Gastroesophageal sphincter (tissue), 4 donors: ENCODE results near the gene TMEM141. TPM values are rescaled to one million over a fixed set of nuclear protein-coding genes. Genes with fewer than 3 reads are reported as not detected.

ENCODE experiments used
- ATAC-seq: fragments of 150-250 bp; one replicate; pipeline ENCODE4 v1.9.1; 2016; ENCODE audit warnings: mild to moderate bottlenecking, moderate library complexity
- H3K27ac ChIP-seq, 4 donors: fragments of 200-600 bp; sonication (generic) in 3 of 4; 1 replicate in 3 of 4; 2 replicates in 1 of 4; pipeline ENCODE4 v1.5.1; 2016 to 2019
- H3K27me3 ChIP-seq: fragments of 200-600 bp; sonication (generic); one replicate; pipeline ENCODE4 v1.5.1; 2019
- H3K36me3 ChIP-seq, 2 donors: fragments of 200-600 bp; sonication (generic); one replicate each; pipeline ENCODE4 v1.5.1; 2019; ENCODE audit warnings: control low read depth in 1 of 2
- H3K4me1 ChIP-seq, 3 donors: fragments of 200-600 bp; sonication (generic); 1 replicate in 2 of 3; 2 replicates in 1 of 3; pipeline ENCODE4 v1.5.1; 2016 to 2019; ENCODE audit warnings: control low read depth in 2 of 3
- H3K4me3 ChIP-seq, 2 donors: fragments of 200-600 bp; sonication (generic); one replicate each; pipeline ENCODE4 v1.5.1; 2019; ENCODE audit warnings: mild to moderate bottlenecking in 1 of 2, moderate library complexity in 1 of 2
- H3K9me3 ChIP-seq, 3 donors: fragments of 200-600 bp; sonication (generic); one replicate each; pipeline ENCODE4 v1.5.1; 2017 to 2019; ENCODE audit warnings: control low read depth in 2 of 3
- CTCF ChIP-seq, 4 experiments: fragments of 200-600 bp in 2 of 4; fragments of 450-650 bp in 2 of 4; sonication (generic) in 1 of 4; IDR thresholded peaks; one replicate each; pipeline ENCODE4 v1.5.1; 2017 to 2019; ENCODE audit warnings: antibody characterized with exemption in 4 of 4, mild to moderate bottlenecking in 2 of 4, moderate library complexity in 2 of 4
- EP300 ChIP-seq: sonication (generic); formaldehyde crosslinking; IDR thresholded peaks from one replicate; pipeline ENCODE4 v1.6.1; 2017; ENCODE audit warnings: antibody characterized with exemption, mild to moderate bottlenecking
- POLR2A ChIP-seq, 2 donors: fragments of 450-650 bp; IDR thresholded peaks; one replicate each; pipeline ENCODE4 v1.6.1; 2017; ENCODE audit warnings: antibody characterized with exemption in 2 of 2, mild to moderate bottlenecking in 2 of 2, moderate library complexity in 1 of 2
- POLR2AphosphoS5 ChIP-seq: sonication (generic); formaldehyde crosslinking; IDR thresholded peaks from one replicate; pipeline ENCODE4 v1.6.1; 2017; ENCODE audit warnings: antibody characterized with exemption
- WGBS, 2 donors: methylation state at CpG; one replicate each; pipeline ENCODE4 v1.1.5; 2018; ENCODE audit warnings: low coverage in 1 of 2; 5-methylcytosine and 5-hydroxymethylcytosine counted together
- total RNA-seq, 4 donors: library from RNA; depleted of rRNA; stranded (reverse); fragments of >200 nt; gene quantifications; one replicate each; pipeline ENCODE4 v1.1.0, GENCODE V29; 2016

TMEM141 gene
- 10 to 100 TPM; 33.0 to 51.5 (median 40.4) TPM for total RNA-seq

DNA sequence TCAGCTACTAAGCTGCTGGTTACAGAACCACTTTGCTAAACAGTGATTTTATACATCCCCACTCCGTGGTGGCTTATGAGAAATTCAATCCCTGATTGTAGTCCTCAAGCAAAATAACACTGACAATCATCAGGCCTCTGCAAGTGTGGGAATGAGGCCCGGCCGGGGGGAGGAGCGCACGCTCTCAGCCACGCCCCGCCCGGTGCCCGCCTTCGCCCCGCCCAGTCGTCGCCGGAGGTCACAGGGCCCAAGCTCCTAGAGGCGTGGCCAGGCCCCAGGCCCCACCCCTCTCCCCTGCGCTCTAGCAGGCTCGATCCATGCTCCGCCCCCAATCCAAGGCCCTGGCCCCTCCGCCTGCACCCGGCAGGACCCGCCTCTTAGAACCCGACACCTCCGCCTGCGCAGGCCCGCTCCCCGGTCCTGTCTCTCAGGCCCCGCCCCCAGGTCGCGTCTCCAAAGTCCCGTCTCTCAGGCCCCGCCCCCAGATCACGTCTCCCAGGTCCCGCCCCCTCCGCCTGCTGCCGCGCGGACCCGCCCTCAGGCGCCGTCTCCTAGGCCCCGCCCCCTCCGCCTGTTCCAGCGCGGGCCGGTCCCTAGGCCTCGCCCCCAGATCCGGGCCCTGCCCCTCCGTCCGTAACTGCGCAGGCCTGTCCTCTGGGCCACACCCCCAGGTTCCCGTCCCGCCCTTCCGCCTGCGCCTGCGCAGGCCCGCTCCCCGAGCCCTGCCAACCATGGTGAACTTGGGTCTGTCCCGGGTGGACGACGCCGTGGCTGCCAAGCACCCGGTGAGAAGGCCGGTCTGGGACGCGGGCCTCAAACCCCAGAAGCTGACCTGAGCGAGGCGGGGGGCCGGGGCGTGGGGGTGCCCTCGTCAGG, at the start of gene TMEM141:
TMEM141 (plus strand) TSS at position 705 of the 876 bp plus-strand sequence; CDS start at position 732, 27 bp downstream.
- peaks cover 0 to 37% (median 13%) of the 10 kb centered on the region in 3 donors for H3K4me1 ChIP-seq
- peak; percentile 95 for ATAC-seq

DNA sequence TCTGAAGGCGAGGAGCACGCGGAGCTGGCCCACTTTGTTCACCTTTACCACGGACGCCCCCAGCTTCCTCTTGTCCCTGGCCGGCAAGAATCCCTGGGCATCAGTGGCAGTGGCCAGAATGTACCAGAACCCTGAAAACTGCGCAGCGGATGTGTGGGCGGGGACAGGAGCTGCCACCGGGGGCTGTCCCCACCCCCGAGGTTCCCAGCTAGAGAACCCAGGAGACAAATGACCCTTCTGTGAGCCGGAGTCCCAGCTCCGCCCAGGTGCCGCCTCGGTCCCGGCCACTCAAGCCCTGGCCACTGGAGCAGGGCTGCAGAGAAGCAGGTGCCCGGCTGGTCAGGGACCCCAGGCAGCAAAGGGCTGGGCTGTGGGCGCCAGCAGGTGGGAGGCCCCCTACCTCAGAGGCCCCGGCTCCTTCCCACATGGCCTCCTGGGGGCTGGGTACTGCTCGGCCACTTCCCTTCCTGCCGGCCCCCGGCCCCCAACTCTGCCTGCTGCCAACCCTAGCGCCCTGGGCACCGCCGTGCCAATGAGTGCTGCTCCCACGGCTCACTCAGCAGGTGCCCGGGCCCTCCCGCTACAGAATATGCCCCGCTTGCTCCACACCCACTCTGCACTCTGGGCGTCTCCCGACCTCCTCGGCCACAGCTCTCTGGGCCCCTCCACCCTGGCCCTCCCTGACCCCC, 49.1 kb upstream of the TMEM141 start:
- Histone ChIP-seq H3K4me3 (peak overlapping the region in 1 of 2 donors; percentile 37), H3K36me3 (no peaks in the 10 kb centered on the region), H3K4me1 (peaks cover 0 to 19% (median 0%) of the 10 kb centered on the region in 3 donors), H3K27ac (peak overlapping the region in 1 of 4 donors; percentile 2), H3K27me3 (peaks cover 61% of the 10 kb centered on the region), H3K9me3 (no peaks in the 10 kb centered on the region)
- no peak for TF ChIP-seq POLR2AphosphoS5
- no peak for TF ChIP-seq POLR2A (IDR thresholded peaks at IDR 0.05)
- no peak for TF ChIP-seq CTCF (IDR thresholded peaks at IDR 0.05)
- TF ChIP-seq EP300 = no peak
- WGBS, 2 donors = 60% methylated on average over 1 of the region's 32 CpGs; no CpG with 5 or more reads in 1 of the 2 donors
- ATAC-seq = peak; percentile 35

More for the DNA sequence above, at the start of gene TMEM141:
- Histone ChIP-seq H3K27ac (peak within 1 kb of the TSS; percentile 77 to 95 (median 94)), H3K9me3 (no peaks in the 10 kb centered on the region), H3K4me3 (peak within 1 kb of the TSS; percentile 70 to 86), H3K27me3 (peaks cover under 1% of the 10 kb centered on the region), H3K36me3 (peaks cover 0 to 18% of the 10 kb centered on the region in 2 donors)
- peak in 1 of 4 experiments; percentile 9 for TF ChIP-seq CTCF (IDR thresholded peaks at IDR 0.05)
- TF ChIP-seq POLR2AphosphoS5 = peak; percentile 50
- TF ChIP-seq POLR2A (IDR thresholded peaks at IDR 0.05) = peak in 1 of 2 donors; percentile 52
- TF ChIP-seq EP300 = no peak
- WGBS, 2 donors = 2% methylated on average over 11 of the region's 70 CpGs; no CpG with 5 or more reads in 1 of the 2 donors

DNA sequence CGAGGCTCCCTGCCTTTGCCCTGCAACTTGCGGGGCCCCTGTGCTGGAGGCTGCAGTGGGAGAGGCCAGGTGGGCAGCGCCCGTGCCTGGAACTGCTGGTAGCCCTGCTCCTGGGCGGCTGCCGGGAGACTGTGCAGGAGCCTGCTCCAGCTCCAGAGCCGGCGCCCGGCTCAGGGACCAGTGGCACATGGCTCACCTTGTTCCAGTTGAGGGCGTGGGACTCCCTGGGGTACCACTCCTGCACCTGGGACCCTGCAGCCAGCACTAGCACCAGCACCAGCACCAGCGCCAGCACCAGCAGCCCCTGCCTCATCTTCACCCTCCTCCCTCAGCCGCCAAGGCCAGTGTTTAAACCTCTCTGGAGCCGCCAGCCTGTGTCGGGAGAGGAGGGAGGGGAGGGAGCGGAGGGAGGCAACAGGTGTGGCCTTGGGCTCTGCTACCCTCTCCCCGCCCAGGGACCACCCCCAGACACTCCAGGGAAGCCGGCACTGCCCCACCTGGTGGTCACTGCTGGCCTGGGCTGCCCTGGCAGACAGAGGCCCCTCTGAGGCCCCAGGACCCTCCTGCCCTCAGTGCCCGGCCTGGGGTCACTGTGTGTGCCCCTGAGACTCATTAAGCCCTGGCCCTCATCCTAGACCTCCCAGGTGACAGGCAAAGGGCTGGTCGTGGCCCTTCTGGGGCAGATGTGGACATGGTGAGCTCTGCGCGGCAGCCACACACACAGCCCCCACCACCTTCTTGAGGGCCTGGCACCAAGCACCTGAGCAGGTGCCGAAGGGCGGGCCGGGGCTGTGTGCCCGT, 48.4 kb upstream of the TMEM141 start, which contains the start of gene LCN10:
LCN10 (minus strand) TSS at position 350 of the 801 bp plus-strand sequence; CDS start at position 313, 37 bp downstream.
- peaks cover 61% of the 10 kb centered on the region for H3K27me3 ChIP-seq
- H3K4me3 ChIP-seq = peak within 1 kb of the TSS in 1 of 2 donors; percentile 37
- WGBS, 2 donors = no CpG with 5 or more reads among the region's 25 CpGs

More for the DNA sequence above, 48.4 kb upstream of the TMEM141 start, which contains the start of gene LCN10:
- Histone ChIP-seq H3K9me3 (no peaks in the 10 kb centered on the region), H3K4me1 (peaks cover 0 to 19% (median 0%) of the 10 kb centered on the region in 3 donors), H3K36me3 (no peaks in the 10 kb centered on the region), H3K27ac (peak within 1 kb of the TSS in 1 of 4 donors; percentile 2)
- TF ChIP-seq EP300 = no peak
- peak in 1 of 4 experiments; percentile 33 for TF ChIP-seq CTCF (IDR thresholded peaks at IDR 0.05)
- TF ChIP-seq POLR2AphosphoS5 = no peak
- no peak for TF ChIP-seq POLR2A (IDR thresholded peaks at IDR 0.05)
- no peak for ATAC-seq
